HepG2 (cell line): Measurements from ENCODE around the gene PRR11. TPM values are rescaled to one million over a fixed set of nuclear protein-coding genes. Genes with fewer than 3 reads are reported as not detected.

ENCODE experiments used
- CREB1 ChIP-seq, 2 experiments: fragments of 450-650 bp in 1 of 2; IDR thresholded peaks; 2 replicates each; pipeline ENCODE4 v1.6.1; 2016 to 2017; ENCODE audit warnings: control low read depth in 1 of 2, mild to moderate bottlenecking in 1 of 2, missing compliant biosample characterization in 1 of 2, missing genetic modification characterization in 1 of 2
- HDAC6 ChIP-seq: fragments of 200-600 bp; sonication (generic); IDR thresholded peaks from 2 replicates; pipeline ENCODE4 v1.7.0; 2017; ENCODE audit warnings: mild to moderate bottlenecking, antibody characterized with exemption, low read length, low read depth
- HES4 ChIP-seq: sonication (generic); formaldehyde crosslinking; IDR thresholded peaks from 2 replicates; pipeline ENCODE4 v1.9.0; 2021; ENCODE audit warnings: mild to moderate bottlenecking, missing genetic modification reagents, borderline replicate concordance
- NFRKB ChIP-seq: fragments of 450-650 bp; IDR thresholded peaks from 2 replicates; pipeline ENCODE4 v1.6.1; 2017
- SIX1 ChIP-seq: sonication (generic); formaldehyde crosslinking; IDR thresholded peaks from 2 replicates; pipeline ENCODE4 v1.4.0; 2020; ENCODE audit warnings: missing genetic modification reagents, borderline replicate concordance
- SP4 ChIP-seq: sonication (generic); formaldehyde crosslinking; IDR thresholded peaks from 2 replicates; pipeline ENCODE4 v1.8.1; 2023; ENCODE audit warnings: mild to moderate bottlenecking, missing genetic modification reagents
- SP5 ChIP-seq: IDR thresholded peaks from 2 replicates; pipeline ENCODE4 v1.6.1; 2016; ENCODE audit warnings: low read depth, borderline replicate concordance
- THAP11 ChIP-seq: IDR thresholded peaks from 2 replicates; pipeline ENCODE4 v1.6.1; 2016; ENCODE audit warnings: missing biosample characterization, missing genetic modification reagents
- ZNF333 ChIP-seq: sonication (generic); formaldehyde crosslinking; IDR thresholded peaks from 2 replicates; pipeline ENCODE4 v1.4.0; 2020; ENCODE audit warnings: mild to moderate bottlenecking, missing genetic modification reagents, borderline replicate concordance
- polyA plus RNA-seq, 8 experiments: library from polyadenylated mRNA; depleted of rRNA in 3 of 8; stranded (reverse) in 7 of 8; unstranded in 1 of 8; fragments of >200 nt; fragmentation: Illumina TruSeq in 4 of 8; extraction: Trizol in 4 of 8; gene quantifications; 2 replicates each; pipeline versions ENCODE4 v1.2.1 to v1.2.3, GENCODE V29; 2011 to 2016; ENCODE audit warnings: low read depth in 4 of 8, missing spikeins in 1 of 8, mixed read lengths in 1 of 8; ENCODE audit not compliant: insufficient read depth in 1 of 8
- total RNA-seq, 5 experiments: library from RNA; depleted of rRNA; stranded (reverse); fragments of >200 nt; fragmentation: Illumina TruSeq; extraction: Trizol; gene quantifications; 2 replicates each; pipeline ENCODE4 v1.2.3, GENCODE V29; 2016; ENCODE audit warnings: low read depth in 1 of 5
- TF ChIP-seq, protein P1 (sequence below): sonication (generic); formaldehyde crosslinking; IDR thresholded peaks from 2 replicates; pipeline ENCODE4 v1.5.0; 2020; ENCODE audit warnings: mild to moderate bottlenecking, missing genetic modification reagents, borderline replicate concordance
- TF ChIP-seq, protein P2 (sequence below): sonication (generic); formaldehyde crosslinking; conservative IDR thresholded peaks from 2 replicates; pipeline ENCODE4 v1.4.0; 2020; ENCODE audit warnings: missing genetic modification reagents
- TF ChIP-seq, protein P3 (sequence below): sonication (generic); formaldehyde crosslinking; IDR thresholded peaks from 2 replicates; pipeline ENCODE4 v1.4.0; 2020; ENCODE audit warnings: missing genetic modification reagents
- TF ChIP-seq, protein P4 (sequence below), 2 experiments: sonication (generic) in 1 of 2; formaldehyde crosslinking in 1 of 2; IDR thresholded peaks; 2 replicates each; pipeline versions ENCODE4 v1.5.1 to v1.6.1; 2011 to 2020; ENCODE audit warnings: borderline replicate concordance in 1 of 2, low read depth in 1 of 2, low read length in 1 of 2, mild to moderate bottlenecking in 1 of 2, missing genetic modification reagents in 1 of 2, moderate library complexity in 1 of 2
- TF ChIP-seq, protein P5 (sequence below): sonication (generic); formaldehyde crosslinking; conservative IDR thresholded peaks from 2 replicates; pipeline ENCODE4 v1.4.0; 2020; ENCODE audit warnings: missing genetic modification reagents
- TF ChIP-seq, protein P6 (sequence below): sonication (generic); formaldehyde crosslinking; IDR thresholded peaks from 2 replicates; pipeline ENCODE4 v1.4.0; 2020; ENCODE audit warnings: missing genetic modification reagents, low read depth, mild to moderate bottlenecking, borderline replicate concordance

Gene PRR11
- total and polyA plus RNA-seq, 2 of the 13 experiments (the other 11 are each of a cell fraction or from before 2014, with no cell fraction given) = 35.7 to 39.2 TPM

DNA sequence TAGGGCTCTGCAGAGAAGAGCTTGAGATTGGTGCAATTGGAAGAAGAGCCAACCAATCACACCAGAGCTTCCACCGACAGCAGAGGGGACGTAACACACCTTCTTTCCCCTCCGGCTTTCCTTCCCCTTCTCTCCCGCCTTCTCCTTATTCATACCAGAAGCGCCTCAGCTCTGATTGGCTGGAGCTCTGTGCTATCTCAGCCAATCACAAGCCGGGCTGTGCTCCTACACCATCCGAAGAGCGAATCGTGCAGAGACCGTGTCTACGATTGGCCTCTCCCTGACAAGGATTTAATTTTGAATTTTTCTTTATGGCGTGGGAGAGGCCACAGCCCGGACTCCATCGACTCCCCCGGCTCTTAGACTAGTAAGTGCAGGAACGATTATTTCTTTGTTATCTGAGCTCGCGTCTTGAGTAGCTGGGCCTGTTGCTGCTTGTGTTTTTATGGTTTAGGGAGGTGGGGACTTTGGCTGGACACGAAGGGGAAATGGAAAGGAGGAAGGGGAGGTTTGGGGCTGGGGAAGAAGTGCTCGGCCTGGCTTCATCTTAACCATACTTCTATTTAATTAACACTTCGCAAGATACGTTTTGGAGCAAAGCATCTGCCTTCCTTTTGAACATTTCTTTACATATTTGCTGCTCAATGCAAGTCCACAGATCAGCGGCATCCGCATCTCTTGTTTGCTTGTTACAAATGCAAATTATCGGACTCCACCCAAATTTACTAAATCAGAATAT lies at the start of gene PRR11 (continued):
- TF ChIP-seq SP4 (peak; percentile 46; the same call in 1 of the 2 replicates), ZNF333 (CRISPR knock-in tag) (no peak), CREB1 (IDR thresholded peaks at IDR 0.05) (peak; percentile 37), CREB1 (CRISPR knock-in tag; IDR thresholded peaks at IDR 0.05) (peak; percentile 89), HDAC6 (no peak), SIX1 (CRISPR knock-in tag) (no peak), SP5 (CRISPR knock-in tag) (no peak), NFRKB (no peak), HES4 (CRISPR knock-in tag) (no peak), THAP11 (CRISPR knock-in tag) (peak; percentile 45)
- TF ChIP-seq, protein P1, sequence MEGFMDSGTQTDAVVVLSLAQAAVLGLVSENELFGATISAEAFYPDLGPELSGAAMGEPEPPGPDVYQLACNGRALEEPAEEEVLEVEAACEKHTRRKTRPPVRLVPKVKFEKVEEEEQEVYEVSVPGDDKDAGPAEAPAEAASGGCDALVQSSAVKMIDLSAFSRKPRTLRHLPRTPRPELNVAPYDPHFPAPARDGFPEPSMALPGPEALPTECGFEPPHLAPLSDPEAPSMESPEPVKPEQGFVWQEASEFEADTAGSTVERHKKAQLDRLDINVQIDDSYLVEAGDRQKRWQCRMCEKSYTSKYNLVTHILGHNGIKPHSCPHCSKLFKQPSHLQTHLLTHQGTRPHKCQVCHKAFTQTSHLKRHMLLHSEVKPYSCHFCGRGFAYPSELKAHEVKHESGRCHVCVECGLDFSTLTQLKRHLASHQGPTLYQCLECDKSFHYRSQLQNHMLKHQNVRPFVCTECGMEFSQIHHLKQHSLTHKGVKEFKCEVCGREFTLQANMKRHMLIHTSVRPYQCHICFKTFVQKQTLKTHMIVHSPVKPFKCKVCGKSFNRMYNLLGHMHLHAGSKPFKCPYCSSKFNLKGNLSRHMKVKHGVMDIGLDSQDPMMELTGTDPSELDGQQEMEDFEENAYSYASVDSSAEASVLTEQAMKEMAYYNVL = no peak
- TF ChIP-seq, protein P2, sequence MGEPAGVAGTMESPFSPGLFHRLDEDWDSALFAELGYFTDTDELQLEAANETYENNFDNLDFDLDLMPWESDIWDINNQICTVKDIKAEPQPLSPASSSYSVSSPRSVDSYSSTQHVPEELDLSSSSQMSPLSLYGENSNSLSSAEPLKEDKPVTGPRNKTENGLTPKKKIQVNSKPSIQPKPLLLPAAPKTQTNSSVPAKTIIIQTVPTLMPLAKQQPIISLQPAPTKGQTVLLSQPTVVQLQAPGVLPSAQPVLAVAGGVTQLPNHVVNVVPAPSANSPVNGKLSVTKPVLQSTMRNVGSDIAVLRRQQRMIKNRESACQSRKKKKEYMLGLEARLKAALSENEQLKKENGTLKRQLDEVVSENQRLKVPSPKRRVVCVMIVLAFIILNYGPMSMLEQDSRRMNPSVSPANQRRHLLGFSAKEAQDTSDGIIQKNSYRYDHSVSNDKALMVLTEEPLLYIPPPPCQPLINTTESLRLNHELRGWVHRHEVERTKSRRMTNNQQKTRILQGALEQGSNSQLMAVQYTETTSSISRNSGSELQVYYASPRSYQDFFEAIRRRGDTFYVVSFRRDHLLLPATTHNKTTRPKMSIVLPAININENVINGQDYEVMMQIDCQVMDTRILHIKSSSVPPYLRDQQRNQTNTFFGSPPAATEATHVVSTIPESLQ (CRISPR knock-in tag) = no peak; the same call in 1 of the 2 replicates
- TF ChIP-seq, protein P3, sequence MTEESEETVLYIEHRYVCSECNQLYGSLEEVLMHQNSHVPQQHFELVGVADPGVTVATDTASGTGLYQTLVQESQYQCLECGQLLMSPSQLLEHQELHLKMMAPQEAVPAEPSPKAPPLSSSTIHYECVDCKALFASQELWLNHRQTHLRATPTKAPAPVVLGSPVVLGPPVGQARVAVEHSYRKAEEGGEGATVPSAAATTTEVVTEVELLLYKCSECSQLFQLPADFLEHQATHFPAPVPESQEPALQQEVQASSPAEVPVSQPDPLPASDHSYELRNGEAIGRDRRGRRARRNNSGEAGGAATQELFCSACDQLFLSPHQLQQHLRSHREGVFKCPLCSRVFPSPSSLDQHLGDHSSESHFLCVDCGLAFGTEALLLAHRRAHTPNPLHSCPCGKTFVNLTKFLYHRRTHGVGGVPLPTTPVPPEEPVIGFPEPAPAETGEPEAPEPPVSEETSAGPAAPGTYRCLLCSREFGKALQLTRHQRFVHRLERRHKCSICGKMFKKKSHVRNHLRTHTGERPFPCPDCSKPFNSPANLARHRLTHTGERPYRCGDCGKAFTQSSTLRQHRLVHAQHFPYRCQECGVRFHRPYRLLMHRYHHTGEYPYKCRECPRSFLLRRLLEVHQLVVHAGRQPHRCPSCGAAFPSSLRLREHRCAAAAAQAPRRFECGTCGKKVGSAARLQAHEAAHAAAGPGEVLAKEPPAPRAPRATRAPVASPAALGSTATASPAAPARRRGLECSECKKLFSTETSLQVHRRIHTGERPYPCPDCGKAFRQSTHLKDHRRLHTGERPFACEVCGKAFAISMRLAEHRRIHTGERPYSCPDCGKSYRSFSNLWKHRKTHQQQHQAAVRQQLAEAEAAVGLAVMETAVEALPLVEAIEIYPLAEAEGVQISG = 0 out of 2 replicates have a peak, but pooled peaks have one; percentile 6
- TF ChIP-seq, protein P4, sequence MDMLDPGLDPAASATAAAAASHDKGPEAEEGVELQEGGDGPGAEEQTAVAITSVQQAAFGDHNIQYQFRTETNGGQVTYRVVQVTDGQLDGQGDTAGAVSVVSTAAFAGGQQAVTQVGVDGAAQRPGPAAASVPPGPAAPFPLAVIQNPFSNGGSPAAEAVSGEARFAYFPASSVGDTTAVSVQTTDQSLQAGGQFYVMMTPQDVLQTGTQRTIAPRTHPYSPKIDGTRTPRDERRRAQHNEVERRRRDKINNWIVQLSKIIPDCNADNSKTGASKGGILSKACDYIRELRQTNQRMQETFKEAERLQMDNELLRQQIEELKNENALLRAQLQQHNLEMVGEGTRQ (IDR thresholded peaks at IDR 0.05; ENCODE audit: low read depth, low read length) = no peak
- TF ChIP-seq, protein P4 (CRISPR knock-in tag; IDR thresholded peaks at IDR 0.05; ENCODE audit: borderline replicate concordance) = no peak
- TF ChIP-seq, protein P5, sequence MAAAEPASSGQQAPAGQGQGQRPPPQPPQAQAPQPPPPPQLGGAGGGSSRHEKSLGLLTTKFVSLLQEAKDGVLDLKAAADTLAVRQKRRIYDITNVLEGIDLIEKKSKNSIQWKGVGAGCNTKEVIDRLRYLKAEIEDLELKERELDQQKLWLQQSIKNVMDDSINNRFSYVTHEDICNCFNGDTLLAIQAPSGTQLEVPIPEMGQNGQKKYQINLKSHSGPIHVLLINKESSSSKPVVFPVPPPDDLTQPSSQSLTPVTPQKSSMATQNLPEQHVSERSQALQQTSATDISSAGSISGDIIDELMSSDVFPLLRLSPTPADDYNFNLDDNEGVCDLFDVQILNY (CRISPR knock-in tag) = peak; percentile 91
- TF ChIP-seq, protein P6, sequence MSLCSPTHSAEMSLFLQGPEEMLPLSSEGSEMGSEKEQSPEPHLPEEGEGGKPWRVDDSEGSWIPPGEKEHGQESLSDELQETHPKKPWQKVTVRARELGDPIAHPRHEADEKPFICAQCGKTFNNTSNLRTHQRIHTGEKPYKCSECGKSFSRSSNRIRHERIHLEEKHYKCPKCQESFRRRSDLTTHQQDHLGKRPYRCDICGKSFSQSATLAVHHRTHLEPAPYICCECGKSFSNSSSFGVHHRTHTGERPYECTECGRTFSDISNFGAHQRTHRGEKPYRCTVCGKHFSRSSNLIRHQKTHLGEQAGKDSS (CRISPR knock-in tag) = no peak
